Mesenchymal stem cell (in vitro differentiated cells and primary cell): ENCODE measurements around the gene SKIDA1.

Experiments
- DNase-seq: peaks from one replicate; pipeline ENCODE4 v3.0.0-alpha.2; 2013
- H2AFZ ChIP-seq: one replicate; pipeline ENCODE4 v1.6.1; 2013; ENCODE audit warnings: low read depth, mild to moderate bottlenecking, control low read depth, inconsistent platforms, low read length, moderate library complexity
- H2AK5ac ChIP-seq: 2 replicates; pipeline ENCODE4 v1.6.1; 2013; ENCODE audit warnings: low read length, moderate library complexity, mild to moderate bottlenecking, inconsistent platforms; ENCODE audit not compliant: severe bottlenecking
- H2BK120ac ChIP-seq: one replicate; pipeline ENCODE4 v1.6.1; 2013; ENCODE audit warnings: low read depth, mild to moderate bottlenecking, inconsistent platforms, low read length, moderate library complexity
- H2BK12ac ChIP-seq, 2 experiments: one replicate each; pipeline ENCODE4 v1.6.1; 2013; ENCODE audit warnings: inconsistent platforms in 2 of 2, low read length in 2 of 2, mild to moderate bottlenecking in 2 of 2, moderate library complexity in 2 of 2, control low read depth in 1 of 2
- H2BK15ac ChIP-seq: one replicate; pipeline ENCODE4 v1.6.1; 2013; ENCODE audit warnings: mild to moderate bottlenecking, low read depth, inconsistent platforms; ENCODE audit not compliant: poor library complexity, severe bottlenecking
- H2BK5ac ChIP-seq: 2 replicates; pipeline ENCODE4 v1.6.1; 2013; ENCODE audit warnings: low read depth, mild to moderate bottlenecking, low read length, control low read depth, inconsistent platforms; ENCODE audit not compliant: poor library complexity, severe bottlenecking
- H3K14ac ChIP-seq, 2 experiments: one replicate each; pipeline ENCODE4 v1.6.1; 2013; ENCODE audit warnings: inconsistent platforms in 2 of 2, low read length in 2 of 2, control low read depth in 1 of 2, mild to moderate bottlenecking in 1 of 2, moderate library complexity in 1 of 2
- H3K18ac ChIP-seq, 2 experiments: one replicate each; pipeline ENCODE4 v1.6.1; 2013; ENCODE audit warnings: inconsistent platforms in 2 of 2, low read length in 2 of 2, control low read depth in 1 of 2, low read depth in 1 of 2, mild to moderate bottlenecking in 1 of 2
- H3K23ac ChIP-seq, 2 experiments: one replicate each; pipeline ENCODE4 v1.6.1; 2013; ENCODE audit warnings: inconsistent platforms in 2 of 2, low read length in 2 of 2, mild to moderate bottlenecking in 2 of 2, moderate library complexity in 2 of 2, control low read depth in 1 of 2
- H3K27ac ChIP-seq: 2 replicates; pipeline ENCODE4 v1.5.1; 2013; ENCODE audit warnings: mild to moderate bottlenecking, moderate library complexity, low read length, control low read depth, inconsistent platforms; ENCODE audit not compliant: poor library complexity, severe bottlenecking
- H3K27me3 ChIP-seq, 2 experiments: 2 replicates each; pipeline versions ENCODE4 v1.6.1 to v1.7.0; 2013; ENCODE audit warnings: low read length in 2 of 2, mild to moderate bottlenecking in 2 of 2, moderate library complexity in 2 of 2, control low read depth in 1 of 2, inconsistent platforms in 1 of 2; ENCODE audit not compliant: control insufficient read depth in 1 of 2, insufficient read depth in 1 of 2
- H3K36me3 ChIP-seq, 2 experiments: 2 replicates each; pipeline versions ENCODE4 v1.6.1 to v1.7.0; 2013; ENCODE audit warnings: low read length in 2 of 2, control low read depth in 1 of 2, inconsistent platforms in 1 of 2, low read depth in 1 of 2, mild to moderate bottlenecking in 1 of 2; ENCODE audit not compliant: insufficient read depth in 2 of 2, control insufficient read depth in 1 of 2
- H3K4ac ChIP-seq, 2 experiments: one replicate each; pipeline ENCODE4 v1.6.1; 2013; ENCODE audit warnings: inconsistent platforms in 2 of 2, low read length in 2 of 2, mild to moderate bottlenecking in 2 of 2, moderate library complexity in 2 of 2, control low read depth in 1 of 2, low read depth in 1 of 2
- H3K4me1 ChIP-seq: 2 replicates; pipeline ENCODE4 v1.6.1; 2013; ENCODE audit warnings: low read depth, low read length, control low read depth; ENCODE audit not compliant: control insufficient read depth, insufficient read depth
- H3K4me2 ChIP-seq: 2 replicates; pipeline ENCODE4 v1.6.1; 2013; ENCODE audit warnings: low read length, mild to moderate bottlenecking, inconsistent platforms; ENCODE audit not compliant: poor library complexity, severe bottlenecking
- H3K4me3 ChIP-seq, 2 experiments: 2 replicates each; pipeline versions ENCODE4 v1.5.1 to v1.7.0; 2013; ENCODE audit warnings: low read length in 2 of 2, mild to moderate bottlenecking in 2 of 2, control low read depth in 1 of 2, low read depth in 1 of 2; ENCODE audit not compliant: insufficient read depth in 1 of 2
- H3K79me1 ChIP-seq: replicated peaks from 2 replicates; pipeline ENCODE4 v1.6.1; 2013; ENCODE audit warnings: mild to moderate bottlenecking, control low read depth, low read length, inconsistent platforms; ENCODE audit not compliant: poor library complexity, severe bottlenecking
- H3K9ac ChIP-seq: 2 replicates; pipeline ENCODE4 v1.7.0; 2013; ENCODE audit warnings: mild to moderate bottlenecking, low read length, moderate library complexity
- H3K9me3 ChIP-seq: 2 replicates; pipeline ENCODE4 v1.7.0; 2013; ENCODE audit warnings: mild to moderate bottlenecking, low read length; ENCODE audit not compliant: control insufficient read depth
- H4K8ac ChIP-seq: one replicate; pipeline ENCODE4 v1.6.1; 2013; ENCODE audit warnings: inconsistent platforms, mild to moderate bottlenecking, low read length, moderate library complexity
- H4K91ac ChIP-seq: one replicate; pipeline ENCODE4 v1.6.1; 2013; ENCODE audit warnings: mild to moderate bottlenecking, low read length, inconsistent platforms
- WGBS: methylation state at CpG from one replicate; pipeline ENCODE4 v1.1.7; 2013; ENCODE audit warnings: mixed read lengths; 5-methylcytosine and 5-hydroxymethylcytosine counted together

SKIDA1 gene

GRCh38 chr10:21511095-21511570, 14.3 kb downstream of the SKIDA1 start:
- H3K4ac ChIP-seq: no peak overlapping the region
- DNase-seq: no peak
- no peak overlapping the region for H2BK120ac ChIP-seq
- H4K91ac ChIP-seq: no peak overlapping the region
- H3K4me1 ChIP-seq: peaks cover 25% of the 10 kb centered on the region
- H3K27me3 ChIP-seq: no peaks in the 10 kb centered on the region
- no peak overlapping the region for H2BK12ac ChIP-seq
- H3K14ac ChIP-seq: no peak overlapping the region
- no peak overlapping the region for H2AFZ ChIP-seq
- H2BK5ac ChIP-seq: no peak overlapping the region
- no peak overlapping the region for H2AK5ac ChIP-seq
- no CpG with 5 or more reads among the region's 2 CpGs for WGBS
- no peaks in the 10 kb centered on the region for H3K79me1 ChIP-seq
- H2BK15ac ChIP-seq: no peak overlapping the region
- H3K4me2 ChIP-seq: no peak overlapping the region
- no peak overlapping the region for H4K8ac ChIP-seq
- H3K23ac ChIP-seq: no peak overlapping the region
- no peaks in the 10 kb centered on the region for H3K36me3 ChIP-seq
- no peak overlapping the region for H3K27ac ChIP-seq
- peak overlapping the region in 1 of 2 experiments; percentile 89 for H3K18ac ChIP-seq
- no peak overlapping the region for H3K4me3 ChIP-seq
- peak overlapping the region; percentile 76 for H3K9ac ChIP-seq
- H3K9me3 ChIP-seq: no peaks in the 10 kb centered on the region

- Histone ChIP-seq H4K8ac (peak overlapping the region; percentile 98), H3K79me1 (no peaks in the 10 kb centered on the region), H3K9me3 (no peaks in the 10 kb centered on the region), H3K18ac (peak overlapping the region; percentile 80 to 100), H3K9ac (peak overlapping the region; percentile 76), H3K14ac (peak overlapping the region; percentile 69 to 86), H3K4me3 (peak overlapping the region; percentile 54 to 55), H2AFZ (peak overlapping the region; percentile 57), H2AK5ac (peak overlapping the region; percentile 67), H2BK15ac (peak overlapping the region; percentile 98), H3K4me2 (peak overlapping the region; percentile 90), H3K27ac (no peak overlapping the region), H3K4me1 (peaks cover 23% of the 10 kb centered on the region), H3K27me3 (no peaks in the 10 kb centered on the region), H2BK120ac (peak overlapping the region; percentile 100), H2BK5ac (no peak overlapping the region), H2BK12ac (peak overlapping the region; percentile 76 to 93), H3K23ac (peak overlapping the region in 1 of 2 experiments; percentile 37), H4K91ac (peak overlapping the region; percentile 98), H3K36me3 (no peaks in the 10 kb centered on the region), H3K4ac (peak overlapping the region; percentile 97 to 100)
- 1% methylated on average over 23 of the region's 39 CpGs for WGBS
- no peak for DNase-seq
Measured at GRCh38 chr10:21510241-21511094, 15.0 kb downstream of the SKIDA1 start.

GRCh38 chr10:21509341-21510240, 15.9 kb downstream of the SKIDA1 start:
- no peak for DNase-seq
- Histone ChIP-seq H2BK120ac (peak overlapping the region; percentile 100), H4K8ac (peak overlapping the region; percentile 98), H3K4me1 (peaks cover 23% of the 10 kb centered on the region), H3K9ac (peak overlapping the region; percentile 76), H3K9me3 (no peaks in the 10 kb centered on the region), H3K36me3 (no peaks in the 10 kb centered on the region), H3K14ac (peak overlapping the region; percentile 69 to 86), H3K4ac (peak overlapping the region; percentile 97 to 100), H2AFZ (peak overlapping the region; percentile 57), H4K91ac (peak overlapping the region; percentile 98), H3K4me2 (peak overlapping the region; percentile 90), H3K18ac (peak overlapping the region; percentile 80 to 100), H3K79me1 (no peaks in the 10 kb centered on the region), H3K23ac (peak overlapping the region; percentile 37 to 67), H2BK12ac (peak overlapping the region; percentile 76 to 93), H2BK5ac (no peak overlapping the region), H3K27ac (no peak overlapping the region), H3K27me3 (no peaks in the 10 kb centered on the region), H2BK15ac (peak overlapping the region; percentile 98), H2AK5ac (peak overlapping the region; percentile 3), H3K4me3 (peak overlapping the region; percentile 54 to 55)
- 10% methylated on average over 48 of the region's 58 CpGs for WGBS
